NCI-H524 (cell line): ENCODE data around the gene EFCAB5.
"Not testable (repeated sequence)": the region's sequence is repeated elsewhere in the genome, so short reads cannot be mapped to it uniquely, and the experiment has no call there.

Experiments
- DNase-seq, 2 experiments: peaks; one replicate each; lab custom pipeline; 2025; lab: John Stamatoyannopoulos, UW

Gene EFCAB5

DNA sequence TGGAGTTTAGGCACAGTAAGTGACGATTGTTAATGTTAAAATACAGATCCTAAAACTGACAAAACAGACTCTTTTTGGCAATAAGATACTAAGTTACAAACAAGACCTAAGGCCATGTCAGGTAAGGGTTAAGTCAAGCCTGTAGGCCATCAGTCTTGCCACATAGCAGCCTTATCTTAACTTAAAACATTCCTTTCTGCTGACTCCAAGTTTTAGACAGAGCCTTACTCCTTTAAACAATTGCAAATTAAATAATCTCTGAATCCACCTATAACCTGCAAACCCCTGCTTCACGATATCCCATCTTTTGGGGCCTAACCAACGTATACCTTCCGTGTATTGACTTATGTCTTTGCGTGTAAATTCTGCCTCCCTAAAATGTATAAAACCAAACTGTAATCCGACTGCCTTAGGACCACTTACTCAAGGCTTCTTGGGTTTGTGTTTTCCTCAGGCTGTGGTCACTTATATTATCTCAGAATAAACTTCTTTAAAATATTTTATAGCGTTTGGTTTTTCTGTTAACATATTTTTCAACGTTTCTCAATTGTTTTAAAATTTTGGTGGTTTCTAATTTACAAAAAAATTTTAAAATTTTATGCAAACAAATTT lies 64.4 kb downstream of the EFCAB5 start:
- DNase-seq, result no peak

DNA sequence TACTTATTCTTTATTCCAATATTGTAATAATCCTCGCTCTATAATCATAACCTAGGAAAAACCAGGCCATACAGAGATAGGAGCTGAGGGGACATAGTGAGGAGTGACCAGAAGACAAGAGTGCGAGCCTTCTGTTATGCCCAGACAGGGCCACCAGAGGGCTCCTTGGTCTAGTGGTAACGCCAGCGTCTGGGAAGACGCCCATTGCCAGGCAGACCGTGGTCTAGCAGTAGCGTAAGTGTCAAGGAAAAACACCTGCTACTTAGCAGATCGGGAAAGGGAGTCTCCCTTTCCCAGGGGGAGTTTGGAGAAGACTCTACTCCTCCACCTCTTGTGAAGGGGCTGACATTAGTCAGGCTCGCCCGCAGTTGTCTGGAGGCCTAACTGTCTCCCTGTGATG lies 70.5 kb downstream of the EFCAB5 start:
- not testable (repeated sequence) for DNase-seq

GRCh38 chr17:30021708-30022317 lies 80.4 kb downstream of the EFCAB5 start:
- peak; percentile 32 to 66 for DNase-seq

- DNase-seq, result not testable (repeated sequence)
These were observed 83.9 kb downstream of the EFCAB5 start for GRCh38 chr17:30025325-30025724.

GRCh38 chr17:30027676-30028075 lies 86.2 kb downstream of the EFCAB5 start:
- no peak for DNase-seq

GRCh38 chr17:30031214-30031869 lies 89.9 kb downstream of the EFCAB5 start:
- peak in 1 of 2 experiments; percentile 30 for DNase-seq

DNA sequence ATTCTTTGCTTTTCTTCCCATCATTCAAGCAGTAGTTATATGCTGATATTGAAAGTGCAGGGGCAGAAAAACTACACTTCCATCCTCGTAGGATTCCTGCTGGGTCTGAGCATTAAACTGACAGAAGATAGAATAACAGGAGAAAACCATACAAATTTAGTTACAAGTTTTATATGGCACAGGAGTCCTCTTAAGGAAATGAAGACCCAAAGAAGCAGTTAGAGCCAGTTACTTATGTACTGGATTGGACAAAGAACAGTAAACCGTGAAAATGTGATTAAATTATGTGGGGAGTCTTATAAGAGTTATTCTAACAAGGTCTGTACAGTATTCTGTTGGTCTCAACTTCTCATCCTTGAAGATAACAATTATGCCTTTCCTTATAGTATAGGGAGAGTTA lies 93.9 kb downstream of the EFCAB5 start:
- no peak for DNase-seq

DNA sequence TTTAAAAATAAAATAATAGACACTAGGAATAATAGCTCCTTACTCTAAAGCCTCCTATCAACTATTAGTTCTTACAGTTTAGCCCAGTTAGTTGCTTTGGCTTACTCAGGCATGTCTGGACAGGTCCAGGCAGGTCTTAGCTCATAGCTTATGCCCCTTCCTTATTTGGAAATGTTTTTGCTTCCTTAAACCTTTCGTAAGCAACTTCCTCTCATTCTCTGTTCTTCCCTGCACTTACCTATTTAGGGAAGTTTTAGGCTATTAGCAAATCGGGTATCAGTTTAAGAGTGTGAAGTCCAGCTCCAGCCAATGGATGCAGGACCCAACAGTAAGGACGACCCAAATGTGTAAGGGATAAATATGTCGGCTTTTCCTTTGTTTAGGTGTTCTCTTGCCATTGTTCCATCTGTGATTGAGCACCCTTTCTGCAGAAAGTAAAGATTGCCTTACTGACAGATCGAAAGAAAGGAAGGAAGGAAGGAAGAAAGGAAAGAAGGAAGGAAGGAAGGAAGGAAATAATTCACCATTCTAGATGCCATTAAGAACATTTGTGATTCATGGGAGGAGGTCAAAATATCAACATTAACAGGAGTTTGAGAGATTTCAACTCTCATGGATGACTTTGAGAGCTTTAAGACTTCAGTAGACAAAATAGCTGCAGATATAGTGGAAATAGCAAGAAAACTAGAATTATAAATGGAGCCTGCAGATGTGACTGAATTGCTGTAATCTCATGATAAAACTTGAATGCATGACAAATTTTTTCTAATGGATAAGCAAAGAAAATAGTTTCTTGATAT lies 99.5 kb downstream of the EFCAB5 start:
- DNase-seq, result not testable (repeated sequence)

- no peak for DNase-seq
These were observed 100.1 kb downstream of the EFCAB5 start for GRCh38 chr17:30041551-30041950.

GRCh38 chr17:30062372-30062771 lies 120.9 kb downstream of the EFCAB5 start:
- no peak for DNase-seq

- no peak for DNase-seq
These were observed 123.3 kb downstream of the EFCAB5 start for GRCh38 chr17:30064738-30065137.

DNA sequence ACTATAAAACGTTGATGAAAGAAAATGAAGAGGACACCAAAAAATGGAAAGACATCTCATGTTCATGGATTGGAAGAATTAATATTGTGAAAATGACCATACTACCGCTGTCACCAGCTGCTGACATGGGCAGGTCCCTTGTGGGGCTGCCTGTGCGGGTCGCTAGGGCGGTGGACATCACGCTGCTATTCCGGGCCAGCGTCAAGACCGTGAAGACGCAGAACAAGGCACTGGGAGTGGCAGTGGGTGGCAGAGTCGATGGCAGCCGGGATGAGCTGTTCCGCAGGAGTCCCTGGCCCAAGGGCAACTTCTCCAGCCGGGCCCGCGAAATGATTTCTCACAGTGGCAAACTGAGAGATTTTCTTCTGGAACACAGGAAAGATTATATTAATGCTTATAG lies 127.0 kb downstream of the EFCAB5 start:
- DNase-seq, result no peak

DNA sequence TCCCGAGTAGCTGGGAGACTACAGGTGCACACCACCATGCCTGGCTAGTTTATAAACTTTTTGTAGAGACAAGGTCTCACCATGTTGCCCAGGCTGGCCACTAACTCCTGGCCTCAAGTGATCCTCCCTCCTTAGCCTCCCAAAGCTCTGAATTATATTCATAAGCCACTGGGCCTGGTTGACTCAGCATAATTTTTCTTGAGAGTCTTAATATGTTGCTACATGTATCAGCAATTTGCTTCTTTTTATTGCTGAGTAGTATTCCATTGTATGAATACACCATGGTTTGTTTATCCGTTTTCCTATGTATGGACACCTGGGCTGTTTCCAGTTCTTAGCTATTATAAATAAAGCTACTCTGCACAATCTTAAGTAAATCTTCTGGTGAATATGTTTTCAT lies 132.8 kb downstream of the EFCAB5 start:
- no peak for DNase-seq

- no peak for DNase-seq
These were observed 133.3 kb downstream of the EFCAB5 start for GRCh38 chr17:30074730-30075129.

DNA sequence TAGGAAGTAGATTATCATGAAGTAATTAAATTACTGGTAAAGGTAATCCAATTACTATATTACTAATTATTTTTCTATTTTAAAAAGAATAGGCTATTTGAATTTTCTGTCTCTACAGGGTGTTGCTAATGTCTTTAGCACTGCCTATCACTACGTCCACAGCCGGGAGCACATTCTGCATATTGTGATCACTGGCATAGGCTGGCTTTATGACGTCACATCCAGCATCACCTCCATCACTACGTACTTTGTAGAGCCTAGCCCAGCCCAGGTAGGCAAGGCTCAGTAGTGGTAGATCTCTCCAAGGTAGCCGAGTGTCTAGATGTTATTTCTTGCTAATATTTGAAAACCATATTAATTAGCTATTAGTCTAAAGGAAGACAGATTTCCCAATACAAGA lies 141.3 kb downstream of the EFCAB5 start:
- no peak for DNase-seq

DNA sequence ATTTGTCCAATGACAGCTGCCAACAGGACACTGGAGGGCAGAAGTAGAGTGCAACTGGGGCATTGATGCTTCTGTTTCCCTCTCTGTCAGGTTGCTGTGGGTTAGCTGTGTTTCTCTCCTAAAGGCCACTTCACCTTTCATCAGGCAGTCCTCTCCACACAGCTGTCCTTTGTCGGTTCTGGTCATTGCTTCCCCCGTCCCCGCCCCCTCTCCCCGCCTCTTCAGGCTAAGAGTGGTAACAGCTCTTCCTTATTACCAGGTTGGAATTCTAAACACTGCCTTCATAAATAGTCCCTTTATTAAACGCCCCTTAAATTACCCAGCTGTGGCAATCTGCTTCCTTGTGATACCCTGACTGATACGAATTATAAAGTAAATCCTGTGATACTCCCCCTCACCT lies 143.4 kb downstream of the EFCAB5 start:
- no peak for DNase-seq

GRCh38 chr17:30086896-30087295 lies 145.5 kb downstream of the EFCAB5 start:
- no peak for DNase-seq

GRCh38 chr17:30087431-30087830 lies 146.0 kb downstream of the EFCAB5 start:
- not testable (repeated sequence) for DNase-seq

- DNase-seq, result peak; percentile 32 to 77
These were observed 149.8 kb downstream of the EFCAB5 start for GRCh38 chr17:30091121-30091670.

DNA sequence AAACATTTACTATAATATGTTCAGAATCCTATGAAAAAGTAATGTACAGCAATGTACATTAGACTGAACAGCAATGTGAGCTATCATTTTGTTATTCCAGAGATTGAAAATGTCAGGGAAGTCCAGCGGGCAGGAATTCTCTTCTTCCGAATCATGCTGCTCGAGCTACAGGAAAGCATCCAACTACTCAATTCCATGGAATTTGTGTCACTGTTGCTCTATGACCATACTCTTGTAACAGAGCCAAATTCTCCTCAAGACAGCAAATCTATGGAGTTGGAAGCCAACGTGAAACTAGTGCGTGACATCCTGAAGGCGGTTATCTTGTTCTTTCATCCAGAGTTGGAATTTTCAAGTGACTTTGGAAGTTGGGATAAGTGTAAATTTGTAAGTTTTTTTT lies 150.3 kb downstream of the EFCAB5 start:
- no peak for DNase-seq

DNA sequence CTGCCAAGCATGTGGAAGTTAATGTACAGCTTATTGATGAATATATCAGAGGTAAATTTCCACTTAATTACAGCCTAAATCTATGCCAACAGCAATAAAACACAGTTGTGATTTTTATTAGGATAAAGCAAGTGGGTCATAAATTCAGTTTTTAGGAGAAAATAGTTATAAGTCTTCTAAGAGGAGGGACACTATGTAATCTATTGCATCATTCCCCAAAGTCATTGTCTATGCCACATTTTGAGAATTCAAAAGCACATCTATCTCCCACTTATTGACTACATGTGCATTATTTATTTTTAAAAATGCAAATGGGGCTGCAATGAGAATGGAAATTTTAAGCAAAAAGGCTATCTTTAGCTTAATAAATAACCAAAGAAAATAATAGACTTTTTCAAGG lies 151.5 kb downstream of the EFCAB5 start:
- DNase-seq, result no peak

- DNase-seq, result peak; percentile 64 to 87
These were observed 152.2 kb downstream of the EFCAB5 start for GRCh38 chr17:30093463-30094147.
